COR-L47 (cell line): Measurements from ENCODE around the gene TBX6.
"Not testable (repeated sequence)": the region's sequence is repeated elsewhere in the genome, so short reads cannot be mapped to it uniquely, and the experiment has no call there.

ENCODE experiments used
- DNase-seq: peaks from one replicate; lab custom pipeline; 2025; lab: John Stamatoyannopoulos, UW

The TBX6 gene

GRCh38 chr16:30065943-30066760, 25.6 kb downstream of the TBX6 start:
- DNase-seq = no peak

DNA sequence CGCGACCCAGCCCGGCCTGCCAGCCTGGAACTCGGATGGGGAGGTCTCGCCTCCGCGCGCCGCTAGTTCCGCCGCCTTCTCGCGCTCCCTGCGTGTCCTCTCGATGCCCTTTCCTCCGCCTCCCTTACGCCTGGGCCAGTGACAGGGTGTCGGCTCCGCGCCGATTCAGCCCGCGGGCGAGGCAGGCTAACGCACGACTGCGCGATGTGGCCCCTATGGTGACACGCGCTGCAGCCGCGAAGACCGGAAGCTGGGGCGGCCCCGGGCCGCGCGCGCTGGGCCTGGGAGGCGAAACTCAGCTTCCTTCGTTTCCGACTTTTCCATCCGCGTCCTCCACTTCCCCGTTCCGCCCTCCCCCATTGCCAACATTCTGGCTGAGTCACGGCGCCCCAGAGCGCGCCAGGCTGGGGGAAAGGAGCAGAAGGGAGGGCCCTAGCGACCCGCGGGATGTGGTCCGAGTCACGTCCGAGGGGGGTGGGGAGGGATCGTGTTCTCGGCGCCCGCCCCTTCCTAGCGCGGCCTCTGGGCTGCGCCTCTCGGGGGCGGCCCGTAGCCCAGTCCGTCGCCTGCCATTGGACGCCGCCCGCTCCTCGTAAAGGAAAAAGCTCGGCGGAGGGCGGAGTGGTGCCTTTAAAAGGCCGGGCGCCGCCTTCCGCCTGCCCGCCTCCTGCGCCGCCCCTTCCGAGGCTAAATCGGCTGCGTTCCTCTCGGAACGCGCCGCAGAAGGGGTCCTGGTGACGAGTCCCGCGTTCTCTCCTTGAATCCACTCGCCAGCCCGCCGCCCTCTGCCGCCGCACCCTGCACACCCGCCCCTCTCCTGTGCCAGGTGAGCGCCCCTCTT, 26.4 kb downstream of the TBX6 start, which contains the start of gene ALDOA:
Gene ALDOA, plus strand, starts transcription at position 659 of the 841 bp plus-strand sequence. CDS start 1,138 bp downstream, outside the sequence.
- peak; percentile 98 for DNase-seq

DNA sequence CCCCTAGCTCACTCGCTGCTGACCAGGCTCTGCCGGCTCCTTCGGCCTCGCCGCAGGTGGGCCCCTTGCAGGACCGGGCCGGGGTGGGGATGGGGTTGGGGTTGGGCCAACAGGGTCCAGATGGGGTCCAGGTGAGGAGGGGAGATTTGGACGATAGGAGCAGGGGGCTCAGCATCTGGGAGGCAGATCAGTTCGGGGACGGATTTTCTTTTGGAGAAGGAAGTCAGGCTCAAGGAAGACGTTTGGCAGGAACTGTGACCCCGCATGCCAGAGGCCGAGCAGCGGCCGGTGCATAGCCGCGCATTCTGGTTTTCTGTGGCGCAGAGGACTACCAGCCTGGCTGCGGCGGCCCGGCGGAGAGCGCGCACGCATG, 27.0 kb downstream of the TBX6 start:
- DNase-seq = no peak

DNA sequence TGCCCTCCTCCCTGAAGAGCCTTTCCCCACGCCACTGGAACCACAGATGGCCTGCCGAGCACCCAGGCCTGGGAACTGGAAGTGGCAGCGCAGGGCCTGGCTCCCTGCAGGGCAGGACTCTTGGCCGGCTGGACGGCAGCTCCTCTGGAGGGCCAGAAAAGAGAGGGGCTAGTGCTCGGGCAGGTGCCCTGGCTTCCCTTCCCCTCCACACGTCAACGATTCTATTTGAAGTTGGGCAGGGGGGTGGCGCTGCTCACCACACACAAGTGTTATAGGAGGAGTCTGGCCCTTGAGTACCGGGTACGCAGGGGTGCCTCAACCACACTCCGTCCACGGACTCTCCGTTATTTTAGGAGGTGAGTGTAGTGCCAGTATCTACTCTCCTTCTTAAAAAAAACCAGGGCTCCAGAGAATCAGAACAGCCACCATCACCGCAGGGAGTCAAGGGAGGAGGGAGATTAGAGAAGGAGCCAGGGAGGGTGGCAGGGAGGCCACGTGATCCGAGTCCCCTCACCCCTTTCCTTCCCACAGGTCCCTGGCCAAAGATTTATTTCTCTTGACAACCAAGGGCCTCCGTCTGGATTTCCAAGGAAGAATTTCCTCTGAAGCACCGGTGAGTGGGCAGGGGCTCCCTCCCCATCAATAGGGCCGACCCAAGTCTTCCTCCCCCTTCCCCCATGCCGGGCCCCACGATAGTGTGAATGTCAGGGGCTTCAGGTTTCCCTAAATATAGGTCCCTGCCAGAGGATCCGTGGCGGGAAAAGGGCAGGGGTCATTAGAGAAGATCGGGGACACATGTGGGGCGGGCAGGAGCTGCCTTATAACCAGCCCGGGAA, 27.6 kb downstream of the TBX6 start:
- DNase-seq = peak; percentile 78

DNA sequence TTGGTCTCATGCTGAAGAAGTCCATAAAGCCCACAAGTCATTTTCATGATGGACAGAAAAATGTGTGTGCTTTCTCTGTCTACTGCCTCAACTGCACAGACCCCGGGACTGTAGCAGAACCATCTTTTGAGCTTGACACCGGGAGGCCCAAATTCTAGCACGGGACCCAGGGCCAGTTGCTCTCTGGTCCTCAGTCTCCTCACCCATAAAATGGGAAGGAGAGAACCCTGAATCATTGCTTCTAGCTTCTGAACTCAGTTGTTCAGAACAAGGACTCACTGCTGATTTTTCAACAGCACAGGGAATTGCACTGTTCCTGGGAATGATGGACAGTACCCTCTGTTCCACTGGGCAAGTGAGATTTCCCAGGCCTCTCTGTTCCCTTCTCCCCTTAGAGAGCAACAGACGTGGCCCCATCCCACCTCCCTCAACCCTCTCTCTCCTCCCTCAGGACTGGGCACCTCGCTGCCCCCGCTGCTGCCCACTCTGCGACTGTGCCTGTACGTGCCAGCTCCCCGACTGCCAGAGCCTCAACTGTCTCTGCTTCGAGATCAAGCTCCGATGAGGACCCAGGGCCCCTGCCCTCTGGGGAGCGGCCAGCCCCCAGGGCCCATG, 28.3 kb downstream of the TBX6 start:
- no peak for DNase-seq

DNA sequence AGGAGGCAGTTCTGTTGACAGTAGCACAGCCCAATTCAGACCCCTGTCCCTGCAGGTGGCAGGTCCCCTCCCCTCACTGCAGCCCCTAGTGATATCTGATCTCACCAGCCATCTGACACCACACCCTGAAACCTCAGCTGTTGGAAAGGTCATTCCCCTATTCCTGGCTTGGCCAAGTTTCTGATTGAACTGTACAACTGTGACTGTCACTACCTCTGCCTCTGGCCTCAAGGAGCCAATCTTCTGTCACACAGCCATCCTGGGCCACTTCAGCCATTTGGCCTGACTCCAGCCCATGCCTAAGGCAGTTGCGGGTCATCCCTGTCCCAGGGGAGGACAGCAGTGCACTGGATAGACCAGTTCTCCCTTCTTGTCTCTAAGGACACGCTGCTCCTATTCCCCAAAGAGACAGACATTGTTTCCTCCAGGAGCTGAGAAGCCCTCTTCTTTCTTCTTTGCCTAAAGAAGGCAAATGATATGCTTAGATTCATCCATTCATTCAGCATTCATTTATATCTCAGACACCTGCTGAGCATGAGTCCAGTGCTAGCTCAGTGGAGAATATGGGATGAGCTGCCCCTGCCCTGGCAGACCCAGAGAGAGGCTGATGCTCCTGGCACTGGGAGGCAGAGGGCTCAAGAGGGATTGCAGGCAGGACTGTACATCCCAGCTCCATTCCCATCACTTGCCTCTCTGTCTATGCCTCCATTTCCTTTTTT, 30.7 kb downstream of the TBX6 start:
- DNase-seq = no peak

GRCh38 chr16:30060346-30060745, 31.4 kb downstream of the TBX6 start:
- no peak for DNase-seq

DNA sequence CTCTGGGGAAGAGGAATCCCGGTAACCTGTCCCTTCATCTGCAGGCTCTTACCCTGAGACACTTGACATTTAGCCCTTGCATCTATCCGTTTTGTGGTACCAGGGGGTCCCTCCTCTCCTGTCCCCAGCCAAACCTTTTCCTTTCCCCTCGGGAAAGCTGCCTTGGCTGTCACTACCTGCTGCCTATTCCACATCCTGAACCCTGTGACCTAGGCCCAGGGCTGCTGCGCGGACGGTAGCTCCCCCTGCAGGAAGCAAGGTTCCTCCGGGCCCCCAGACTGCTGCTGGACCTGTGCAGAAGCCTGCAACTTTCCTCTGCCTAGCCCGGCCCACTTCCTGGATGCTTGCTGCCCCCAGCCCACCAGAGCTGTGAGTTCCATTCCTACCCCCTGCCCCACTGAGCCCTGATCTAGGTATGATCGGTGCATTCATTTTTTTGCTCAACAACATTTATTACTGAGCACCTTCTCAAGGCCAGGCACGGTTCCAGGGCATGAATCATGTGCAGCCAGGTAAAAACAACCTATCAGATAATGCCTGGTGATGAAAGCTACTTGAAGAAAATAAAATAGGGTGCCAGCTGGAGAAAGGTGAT, 36.7 kb downstream of the TBX6 start:
- no peak for DNase-seq

GRCh38 chr16:30054451-30054850, 37.3 kb downstream of the TBX6 start:
- no peak for DNase-seq

DNA sequence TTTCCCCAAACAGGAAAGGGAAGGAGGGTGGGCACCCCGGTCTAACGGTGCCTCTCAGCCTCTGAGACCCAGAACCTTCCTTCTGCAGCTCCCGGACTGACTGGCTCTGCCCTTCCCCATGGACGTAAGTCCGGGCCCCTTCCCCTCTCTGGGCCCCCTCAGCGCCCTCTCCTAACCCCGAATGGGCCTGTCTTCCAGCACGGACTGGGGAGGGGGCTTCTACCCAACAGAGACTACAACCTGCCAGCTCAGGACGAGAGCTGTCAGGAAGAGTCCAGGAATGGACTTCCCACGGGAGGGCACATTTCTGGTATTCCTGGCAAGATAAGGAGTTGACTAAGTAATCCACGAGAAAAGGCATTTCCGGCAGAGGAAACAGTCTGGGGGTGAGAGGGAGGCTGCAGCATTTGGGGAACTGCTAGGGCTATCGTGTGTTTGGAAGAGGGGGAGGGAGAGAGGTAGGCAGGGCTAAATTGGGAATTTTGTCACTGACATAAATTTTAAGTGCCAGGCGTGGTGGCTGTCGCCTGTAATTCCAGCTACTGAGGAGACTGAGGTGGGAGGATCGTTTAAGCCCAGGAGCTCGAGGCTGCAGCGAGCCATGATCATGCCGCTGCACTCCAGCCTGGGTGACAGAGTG, 38.2 kb downstream of the TBX6 start:
- peak; percentile 22 for DNase-seq

- peak; percentile 96 for DNase-seq
Observed at GRCh38 chr16:30052671-30053372, 38.9 kb downstream of the TBX6 start.

DNA sequence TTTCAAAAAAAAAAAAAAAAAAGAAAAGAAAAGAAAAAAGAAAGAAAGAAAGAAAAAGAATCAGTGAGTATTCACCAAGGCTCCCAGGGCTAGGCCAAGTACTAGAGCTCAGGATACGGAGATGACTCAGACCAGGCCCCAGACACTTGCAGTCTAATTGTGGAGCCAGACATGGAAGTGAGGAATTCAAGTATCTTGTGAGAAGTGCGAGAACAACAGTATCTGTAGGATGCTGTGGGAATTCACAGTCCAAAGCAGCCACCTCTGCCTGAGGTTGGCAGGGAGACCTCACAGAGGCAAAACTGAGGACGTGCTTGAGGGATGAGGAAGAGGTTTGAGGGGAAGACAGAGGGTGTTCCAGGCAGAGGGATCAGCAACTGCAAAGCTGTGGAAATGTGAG, 40.2 kb downstream of the TBX6 start:
- no peak for DNase-seq

GRCh38 chr16:30049871-30050270, 41.9 kb downstream of the TBX6 start:
- DNase-seq = no peak

DNA sequence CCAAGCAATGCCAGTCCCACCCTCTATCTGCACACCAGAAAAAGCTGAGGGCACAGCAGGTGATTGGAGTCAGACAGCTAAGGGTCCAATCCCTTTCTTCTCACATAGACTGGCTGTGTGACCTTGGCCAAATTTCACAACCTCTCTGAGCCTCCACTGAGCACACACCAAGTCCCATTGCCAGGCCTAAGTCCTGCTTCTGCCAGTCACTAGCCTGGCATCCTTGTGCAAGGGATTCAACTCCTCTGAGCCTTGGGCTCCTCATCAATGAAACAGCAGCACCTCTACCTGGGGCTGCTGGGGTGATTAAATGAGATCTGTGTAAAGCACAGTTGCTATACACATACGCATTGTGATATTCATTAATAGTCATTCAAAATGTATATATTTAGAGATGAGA, 45.1 kb downstream of the TBX6 start:
- no peak for DNase-seq

DNA sequence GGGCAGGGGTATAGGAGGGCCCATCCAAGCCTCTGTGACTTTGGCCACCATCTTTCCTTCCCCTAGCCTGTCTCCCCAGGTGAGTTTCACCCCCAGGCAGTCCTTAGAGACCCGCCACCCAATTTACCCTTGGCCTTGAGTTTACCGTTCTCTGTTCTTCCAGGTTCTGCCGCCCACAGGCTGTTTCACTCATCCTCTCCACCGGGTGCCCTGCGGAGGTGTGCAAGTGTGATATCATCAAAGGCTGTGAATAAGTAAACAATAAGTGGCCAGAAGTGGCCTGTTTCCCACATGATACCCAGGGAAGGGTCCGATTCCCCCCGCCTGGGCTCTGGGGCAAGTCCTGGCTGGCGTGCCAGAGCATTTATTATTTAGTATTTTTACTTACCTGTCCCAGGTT, 45.5 kb downstream of the TBX6 start:
- DNase-seq = no peak

DNA sequence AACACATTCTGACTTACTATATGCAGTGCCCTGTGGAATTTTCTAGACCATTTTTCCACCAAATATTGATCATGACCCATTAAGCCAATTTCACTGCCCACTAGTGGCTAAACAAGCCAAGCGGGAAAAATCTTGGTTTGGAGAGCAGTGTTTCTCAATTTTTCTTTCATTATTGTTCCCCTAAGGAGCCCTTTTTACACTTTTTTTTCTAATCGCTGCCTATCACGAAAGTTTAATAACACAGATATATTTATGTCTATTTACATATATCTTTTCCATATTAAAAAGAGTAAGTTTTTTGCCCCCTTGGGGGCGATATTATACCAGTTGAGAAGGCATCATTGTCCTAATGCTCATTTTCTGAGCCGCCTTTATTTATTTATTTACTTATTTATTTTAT, 49.9 kb downstream of the TBX6 start:
- no peak for DNase-seq

DNA sequence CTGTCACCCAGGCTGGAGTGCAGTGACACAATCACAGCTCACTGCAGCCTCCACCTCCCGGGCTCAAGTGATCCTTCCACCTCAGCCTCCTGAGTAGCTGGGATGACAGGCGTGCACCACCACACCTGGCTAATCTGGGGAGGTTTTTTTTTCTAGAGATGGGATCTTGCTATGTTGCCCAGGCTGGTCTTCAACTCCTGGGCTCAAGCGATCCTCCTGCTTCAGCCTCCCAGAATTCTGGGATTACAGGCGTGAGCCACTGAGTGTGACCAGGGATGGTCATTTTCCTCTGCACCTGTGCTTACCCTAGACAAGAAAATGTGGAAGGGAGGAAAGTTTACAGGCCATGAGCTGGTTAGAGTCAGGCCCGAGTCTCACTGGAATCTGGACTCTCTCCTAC, 51.0 kb downstream of the TBX6 start:
- DNase-seq = not testable (repeated sequence)

DNA sequence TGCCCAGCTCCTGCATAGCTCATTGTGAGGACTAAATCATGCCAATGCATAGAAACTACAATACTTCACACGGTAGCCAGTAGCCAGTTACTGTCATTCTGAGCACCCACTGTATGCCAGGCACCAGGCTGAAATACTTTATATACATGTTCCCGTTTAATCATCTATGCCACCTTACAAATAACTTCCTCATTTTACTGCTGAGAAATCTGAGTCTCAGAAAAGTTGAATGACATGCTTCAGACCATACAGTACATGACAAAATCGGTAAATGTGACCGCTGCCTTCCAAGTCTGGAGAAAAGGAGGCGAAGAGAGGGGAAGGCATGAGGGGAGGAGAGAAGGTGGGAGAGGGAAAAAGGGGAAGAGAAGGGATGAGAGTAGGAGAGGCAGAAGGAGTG, 51.5 kb downstream of the TBX6 start:
- no peak for DNase-seq
